Bladder microvascular endothelial cell (primary cell): ENCODE data around the gene ST6GALNAC4. TPM values are rescaled to one million over a fixed set of nuclear protein-coding genes. Genes with fewer than 3 reads are reported as not detected.

Experiments
- total RNA-seq: library from RNA; depleted of rRNA; stranded (reverse); fragments of >200 nt; gene quantifications from 2 replicates; pipeline ENCODE4 v1.2.3, GENCODE V29; 2014

The ST6GALNAC4 gene
- total RNA-seq, result 28.8 and 32.0 TPM in 2 replicates

DNA sequence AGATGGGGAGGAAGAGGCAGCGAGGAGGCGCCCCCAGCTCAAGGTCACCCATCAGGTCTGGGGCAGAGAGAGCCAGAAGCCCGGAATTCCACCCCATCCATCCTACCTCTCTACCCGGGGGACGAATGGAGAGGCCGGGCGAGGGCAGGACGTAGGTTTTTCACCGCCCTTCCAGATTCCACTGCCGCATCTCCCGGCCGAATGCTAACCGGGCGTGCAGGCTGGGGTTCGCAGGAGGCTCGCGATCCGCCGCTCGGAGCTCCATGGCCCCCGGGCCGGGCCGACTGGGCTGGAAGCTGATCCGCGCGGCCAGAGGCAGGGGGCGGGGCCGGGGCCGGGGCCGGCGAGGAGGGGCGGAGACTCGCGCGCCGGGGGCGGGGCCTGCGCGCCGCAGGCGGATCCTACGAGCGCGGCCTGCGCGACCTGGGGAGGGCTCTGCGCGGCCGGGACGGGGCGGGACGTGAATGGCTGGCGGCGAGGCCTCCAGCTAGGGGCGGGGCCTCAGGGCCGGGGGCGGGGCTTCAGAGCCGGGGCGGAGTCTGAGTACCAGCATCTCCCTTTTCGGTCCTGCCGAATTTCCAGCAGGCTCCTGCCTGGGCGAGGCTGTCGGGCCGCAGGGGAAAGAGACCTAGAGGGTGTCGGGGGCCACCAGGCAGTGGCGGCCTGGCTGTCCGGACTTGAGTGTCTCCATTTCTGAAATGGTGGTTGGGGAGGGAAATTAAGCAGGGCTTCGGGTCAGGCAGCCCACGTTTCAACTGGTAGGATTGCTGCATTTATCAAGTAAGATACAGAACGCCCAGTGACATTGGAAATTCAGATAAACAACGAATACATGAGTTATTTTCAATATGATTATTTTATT is at the start of gene ST6GALNAC4:
TSS of gene ST6GALNAC4 (minus strand) at position 322 of the 862 bp plus-strand sequence. CDS start 622 bp downstream, outside the sequence.

DNA sequence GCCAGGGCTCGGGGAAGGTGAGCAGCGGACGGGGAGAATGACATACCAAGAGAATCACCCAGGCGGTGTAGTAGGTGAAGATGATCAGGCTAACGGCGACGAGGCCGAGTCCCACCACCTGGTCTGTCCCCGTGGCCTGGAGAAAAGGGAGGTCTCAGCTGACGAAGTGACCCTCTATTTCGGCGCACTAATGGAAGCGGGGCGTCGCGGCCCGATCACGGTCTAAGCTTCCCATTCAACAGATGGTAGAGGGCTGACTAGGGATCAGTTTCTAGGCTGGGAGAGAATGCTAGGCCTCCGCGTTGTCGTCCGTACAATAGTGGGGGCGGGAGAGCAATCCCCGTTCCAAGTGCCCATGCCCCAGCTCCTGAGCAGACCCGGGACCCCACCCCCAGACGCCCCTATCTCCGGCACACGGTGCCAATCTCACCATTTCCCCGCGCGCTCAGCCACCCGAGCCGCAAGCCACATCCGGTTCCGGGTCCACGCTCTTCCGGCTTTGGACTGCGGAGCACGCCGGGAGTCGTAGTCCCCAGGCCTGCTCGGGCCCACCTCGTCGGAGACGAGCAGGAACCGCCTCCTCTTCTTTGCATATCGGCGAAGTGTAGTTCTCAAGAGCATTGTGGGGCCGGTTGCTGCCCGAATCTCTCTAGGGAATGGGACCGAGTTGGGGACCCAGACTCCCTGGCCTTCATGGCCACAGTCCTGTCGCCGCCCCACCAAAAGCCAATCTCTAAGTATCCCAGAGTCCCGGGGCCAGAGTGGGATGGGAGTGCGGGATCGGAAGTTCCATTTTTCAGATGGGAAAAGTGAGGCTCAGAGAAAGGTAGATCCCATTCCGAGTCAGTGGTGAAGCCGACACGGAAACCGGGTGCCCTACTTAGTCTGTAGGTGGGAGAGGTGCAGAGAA is 20.8 kb upstream of the ST6GALNAC4 start, which contains the start of gene DPM2:
TSS of gene DPM2 (minus strand) at position 467 of the 910 bp plus-strand sequence. CDS start at position 433, 34 bp downstream.

DNA sequence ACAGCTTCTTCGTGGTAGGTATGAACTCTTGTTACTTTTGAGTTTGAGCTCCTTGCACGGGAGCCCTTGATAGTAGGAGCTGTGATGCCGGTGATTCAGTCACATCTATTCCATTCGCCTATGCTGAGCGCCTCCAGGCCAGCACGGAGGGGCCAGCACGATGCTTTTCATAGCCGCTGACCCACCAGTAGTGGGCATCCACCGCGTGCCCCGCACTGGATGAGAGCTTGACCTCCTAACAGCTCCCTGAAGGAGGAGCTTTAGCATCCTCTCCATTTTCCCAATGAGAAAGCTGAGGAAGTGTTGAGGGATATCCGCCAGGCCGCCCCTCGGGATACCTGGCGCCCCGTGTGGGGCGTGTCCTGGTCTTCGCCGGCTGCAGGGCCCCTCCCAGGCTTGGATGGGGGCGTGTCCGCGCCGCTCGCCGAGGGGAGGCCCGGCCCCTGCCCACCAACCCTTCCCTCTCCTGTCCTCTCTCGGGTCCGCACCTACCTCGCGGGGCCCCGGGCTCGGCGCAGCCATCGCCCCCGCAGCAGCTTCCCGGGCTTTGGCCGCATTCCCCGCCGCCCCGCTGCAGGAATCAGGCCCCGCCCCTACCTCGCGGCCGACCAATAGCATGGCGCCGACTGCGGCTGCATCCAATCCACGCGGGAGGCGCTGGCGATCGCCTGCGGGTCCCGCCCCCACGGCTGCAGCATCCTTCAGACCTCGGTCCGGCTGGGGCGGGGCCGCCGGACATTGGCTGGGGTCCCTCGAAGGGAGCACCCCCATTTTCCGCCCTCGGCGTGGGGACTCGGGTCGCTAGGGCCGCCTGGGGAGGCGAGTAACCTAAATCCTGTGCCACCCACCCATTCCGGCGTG is 13.6 kb upstream of the ST6GALNAC4 start, which contains the start of gene PIP5KL1:
TSS of gene PIP5KL1 (minus strand) at position 547 of the 861 bp plus-strand sequence. CDS start at position 522, 25 bp downstream.

DNA sequence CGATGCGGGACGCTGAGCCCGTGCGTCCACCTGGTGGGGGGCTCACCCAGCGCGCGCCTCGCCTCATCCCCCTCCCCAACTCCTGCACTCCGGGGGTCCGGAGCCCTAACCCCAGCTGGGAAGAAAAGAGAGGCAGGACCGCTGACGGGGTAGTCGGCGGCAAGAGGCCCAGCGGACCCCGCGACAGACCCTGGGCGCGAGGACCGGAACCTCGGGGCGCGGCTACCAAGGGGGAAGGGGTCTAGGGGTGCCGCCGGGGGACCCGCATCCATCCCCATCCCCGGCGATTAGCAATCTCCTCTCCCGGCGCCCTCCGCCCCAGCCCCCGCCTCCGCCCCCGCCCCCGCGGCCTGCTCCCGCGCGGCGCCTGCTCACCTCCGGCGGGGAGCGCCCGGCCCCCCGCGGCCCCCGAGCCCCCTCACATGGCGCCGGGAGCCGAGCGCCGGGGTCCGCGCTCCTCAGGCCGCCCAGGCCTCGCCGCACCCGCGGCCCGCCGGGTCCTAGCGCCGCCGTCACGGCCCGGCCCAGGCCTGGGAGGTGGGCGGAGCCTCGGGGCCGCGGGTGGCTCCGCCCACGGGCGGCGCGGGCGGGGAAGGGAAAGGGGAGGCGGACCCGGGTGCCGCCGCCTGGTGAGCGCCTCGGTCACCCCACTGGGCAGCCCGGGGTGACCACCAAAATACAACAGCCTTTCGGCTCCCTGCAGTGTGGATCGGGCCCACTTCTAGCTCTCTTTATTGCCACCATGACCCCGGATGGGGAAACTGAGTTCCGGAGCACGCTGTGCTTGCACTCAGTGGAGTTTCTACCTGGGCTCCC is 17.5 kb downstream of the ST6GALNAC4 start, which contains the start of gene ST6GALNAC6:
TSS of gene ST6GALNAC6 (minus strand) at position 476 of the 816 bp plus-strand sequence. CDS start 1,622 bp downstream, outside the sequence.

GRCh38 chr9:127877566-127877998 is 39.3 kb downstream of the ST6GALNAC4 start, which contains the start of gene AK1:
Gene AK1 (minus strand): TSS chr9:127877675. CDS start chr9:127874617, 3,058 bp downstream.

Other genes with a start within 250 kb of the ST6GALNAC4 start
- not detected in 2 replicates for gene CFAP157, start 210.1 kb downstream of the ST6GALNAC4 start, total RNA-seq
- 36.3 and 39.8 TPM in 2 replicates for gene PTRH1, start 201.4 kb downstream of the ST6GALNAC4 start, total RNA-seq
- gene TTC16, start 201.0 kb downstream of the ST6GALNAC4 start, total RNA-seq, result not detected in 2 replicates
- gene TOR2A, start 181.7 kb downstream of the ST6GALNAC4 start, total RNA-seq, result 8.1 and 8.6 TPM in 2 replicates
- 43.5 and 83.7 TPM in 2 replicates for gene SH2D3C, start 138.4 kb downstream of the ST6GALNAC4 start, total RNA-seq
- gene CDK9, start 131.0 kb downstream of the ST6GALNAC4 start, total RNA-seq, result 80.5 and 104 TPM in 2 replicates
- gene FPGS, start 114.2 kb downstream of the ST6GALNAC4 start, total RNA-seq, result 66.7 and 94.3 TPM in 2 replicates
- gene ENG, start 62.4 kb downstream of the ST6GALNAC4 start, total RNA-seq, result 76.9 and 295 TPM in 2 replicates
- 30.6 and 54.9 TPM in 2 replicates for gene AK1, start 39.4 kb downstream of the ST6GALNAC4 start, total RNA-seq
- 29.6 and 29.8 TPM in 2 replicates for gene ST6GALNAC6, start 17.4 kb downstream of the ST6GALNAC4 start, total RNA-seq
- 0.44 and 0.97 TPM in 2 replicates for gene PIP5KL1, start 13.7 kb upstream of the ST6GALNAC4 start, total RNA-seq
- gene DPM2, start 20.8 kb upstream of the ST6GALNAC4 start, total RNA-seq, result 6.2 and 14.2 TPM in 2 replicates
- gene EEIG1, start 63.9 kb upstream of the ST6GALNAC4 start, total RNA-seq, result 1.1 and 20.5 TPM in 2 replicates
- gene NAIF1, start 150.3 kb upstream of the ST6GALNAC4 start, total RNA-seq, result 9.1 and 11.9 TPM in 2 replicates
- gene SLC25A25, start 151.2 kb upstream of the ST6GALNAC4 start, total RNA-seq, result 20.1 and 53.8 TPM in 2 replicates
- gene PTGES2, start 210.7 kb upstream of the ST6GALNAC4 start, total RNA-seq, result 63.5 and 105 TPM in 2 replicates
- gene LCN2, start 232.4 kb upstream of the ST6GALNAC4 start, total RNA-seq, result not detected in 2 replicates
- gene BBLN, start 243.2 kb upstream of the ST6GALNAC4 start, total RNA-seq, result 19.4 and 20.4 TPM in 2 replicates